HepG2 (cell line): ENCODE data around the gene CD300LG. TPM values are rescaled to one million over a fixed set of nuclear protein-coding genes. Genes with fewer than 3 reads are reported as not detected.

Source experiments
- ATAC-seq: fragments of 200-7000 bp; cut with Tn5 transposase; 3 replicates; pipeline ENCODE4 v1.9.1; 2020; ENCODE audit warnings: mild to moderate bottlenecking, moderate library complexity
- BruUV-seq: library from RNA; stranded (reverse); fragments of 400-500 nt; replicated peaks from 2 replicates; lab custom pipeline; 2021; lab: Mats Ljungman, UMichigan
- CTCF ChIA-PET: fragments of 300-600 bp; formaldehyde crosslinking; extraction: SDS; loops from one replicate; lab custom pipeline; 2021; ENCODE audit warnings: low total read pairs, inconsistent platforms, low intra/inter-chr PET ratio; lab: Yijun Ruan, JAX
- POLR2A ChIA-PET: fragments of 350-600 bp; sonication (Branson Sonifier 250); formaldehyde crosslinking; loops from one replicate; lab custom pipeline; 2020; ENCODE audit warnings: antibody characterized with exemption, inconsistent platforms; lab: Yijun Ruan, JAX
- DNase-seq: peaks from one replicate; pipeline ENCODE4 v3.0.0-alpha.2; 2015; ENCODE audit warnings: low spot score
- FAIRE-seq: peaks from 3 replicates; lab custom pipeline; 2011; peaks lifted over from hg19 to GRCh38; lab: Jason Lieb, UNC
- H2AFZ ChIP-seq: one replicate; pipeline ENCODE4 v1.6.1; 2011; ENCODE audit warnings: low read length, inconsistent platforms
- H3K27ac ChIP-seq: fragments of 300-600 bp; 3 replicates; pipeline ENCODE4 v1.8.0; 2011; ENCODE audit warnings: mixed run types, mild to moderate bottlenecking, mixed read lengths, low read length, inconsistent platforms; ENCODE audit not compliant: insufficient read depth; ENCODE audit errors: extremely low read length
- H3K27me3 ChIP-seq, 2 experiments: fragments of 200-600 bp in 1 of 2; 2 replicates in 1 of 2; 3 replicates in 1 of 2; pipeline versions ENCODE4 v1.6.0 to v1.8.0; 2011; ENCODE audit warnings: low read length in 2 of 2, mild to moderate bottlenecking in 2 of 2, moderate library complexity in 2 of 2, inconsistent platforms in 1 of 2; ENCODE audit not compliant: insufficient read depth in 2 of 2, control insufficient read depth in 1 of 2
- H3K36me3 ChIP-seq, 2 experiments: fragments of 200-600 bp in 1 of 2; replicated peaks in 1 of 2; 2 replicates in 1 of 2; 3 replicates in 1 of 2; pipeline versions ENCODE4 v1.5.1 to v1.8.0; 2011; ENCODE audit warnings: low read length in 2 of 2, inconsistent platforms in 1 of 2; ENCODE audit not compliant: insufficient read depth in 2 of 2, control insufficient read depth in 1 of 2
- H3K4me1 ChIP-seq: 2 replicates; pipeline ENCODE4 v1.5.1; 2012; ENCODE audit warnings: low read length, inconsistent platforms; ENCODE audit not compliant: insufficient read depth
- H3K4me2 ChIP-seq: 2 replicates; pipeline ENCODE4 v1.6.0; 2011; ENCODE audit warnings: low read depth, low read length, inconsistent platforms
- H3K4me3 ChIP-seq, 3 experiments: fragments of 200-600 bp in 1 of 3; sonication (generic), shearing (Covaris generic) in 1 of 3; replicated peaks in 1 of 3; 2 replicates each; pipeline ENCODE4 v1.5.1; 2011 to 2016; ENCODE audit warnings: low read length in 3 of 3, inconsistent platforms in 2 of 3, low read depth in 2 of 3, mild to moderate bottlenecking in 2 of 3, control low read depth in 1 of 3, mixed read lengths in 1 of 3; ENCODE audit not compliant: insufficient read depth in 1 of 3
- H3K79me2 ChIP-seq: one replicate; pipeline ENCODE4 v1.6.1; 2011; ENCODE audit warnings: low read length, inconsistent platforms; ENCODE audit not compliant: insufficient read depth
- H3K9ac ChIP-seq: 2 replicates; pipeline ENCODE4 v1.6.0; 2011; ENCODE audit warnings: mild to moderate bottlenecking, low read depth, low read length, inconsistent platforms; ENCODE audit not compliant: insufficient read depth
- H3K9me3 ChIP-seq: 2 replicates; pipeline ENCODE4 v1.5.1; 2012; ENCODE audit warnings: mild to moderate bottlenecking, low read length
- H4K20me1 ChIP-seq: 2 replicates; pipeline ENCODE4 v1.6.0; 2011; ENCODE audit warnings: inconsistent platforms, mild to moderate bottlenecking, low read length, moderate library complexity; ENCODE audit not compliant: insufficient read depth
- AHDC1 ChIP-seq: sonication (generic); formaldehyde crosslinking; IDR thresholded peaks from 2 replicates; pipeline ENCODE4 v1.5.1; 2020; ENCODE audit warnings: mild to moderate bottlenecking, missing genetic modification reagents, borderline replicate concordance
- FUBP1 ChIP-seq: sonication (generic); formaldehyde crosslinking; IDR thresholded peaks from 2 replicates; pipeline ENCODE4 v1.5.1; 2020; ENCODE audit warnings: missing genetic modification reagents, mild to moderate bottlenecking, borderline replicate concordance
- GLI4 ChIP-seq: sonication (generic); formaldehyde crosslinking; IDR thresholded peaks from 2 replicates; pipeline ENCODE4 v1.5.1; 2020; ENCODE audit warnings: missing genetic modification reagents, mild to moderate bottlenecking, moderate library complexity, borderline replicate concordance
- GPN1 ChIP-seq: sonication (generic); formaldehyde crosslinking; IDR thresholded peaks from 2 replicates; pipeline ENCODE4 v1.5.1; 2020; ENCODE audit warnings: missing genetic modification reagents, borderline replicate concordance
- HOXA7 ChIP-seq: sonication (generic); formaldehyde crosslinking; IDR thresholded peaks from 2 replicates; pipeline ENCODE4 v1.8.1; 2022; ENCODE audit warnings: mild to moderate bottlenecking, missing genetic modification reagents, moderate library complexity
- KDM3A ChIP-seq: IDR thresholded peaks from 2 replicates; pipeline ENCODE4 v1.6.1; 2018; ENCODE audit warnings: low read depth, missing compliant biosample characterization
- NFYC ChIP-seq: IDR thresholded peaks from 2 replicates; pipeline ENCODE4 v1.6.1; 2016; ENCODE audit warnings: missing genetic modification reagents, missing compliant biosample characterization
- RBM39 ChIP-seq: fragments of 200-400 bp; formaldehyde crosslinking; IDR thresholded peaks from one replicate; pipeline ENCODE4 v1.6.1; 2018; ENCODE audit warnings: antibody characterized with exemption, mild to moderate bottlenecking, low read depth, low read length; ENCODE audit not compliant: poor library complexity, severe bottlenecking
- ZBTB3 ChIP-seq: sonication (generic); formaldehyde crosslinking; IDR thresholded peaks from 2 replicates; pipeline ENCODE4 v1.4.0; 2020; ENCODE audit warnings: low read depth, mild to moderate bottlenecking, moderate library complexity, missing genetic modification reagents, borderline replicate concordance
- ZBTB33 ChIP-seq: sonication (generic); formaldehyde crosslinking; IDR thresholded peaks from 2 replicates; pipeline ENCODE4 v1.4.0; 2020; ENCODE audit warnings: missing genetic modification reagents
- ZNF275 ChIP-seq: sonication (generic); formaldehyde crosslinking; IDR thresholded peaks from 2 replicates; pipeline ENCODE4 v1.8.0; 2022; ENCODE audit warnings: missing genetic modification reagents, mild to moderate bottlenecking, inconsistent platforms, borderline replicate concordance
- ZNF530 ChIP-seq: sonication (generic); formaldehyde crosslinking; IDR thresholded peaks from 2 replicates; pipeline ENCODE4 v1.5.0; 2020; ENCODE audit warnings: low read depth, mild to moderate bottlenecking, missing genetic modification reagents
- WGBS: methylation state at CpG from one replicate; pipeline ENCODE4 v1.1.6; 2017; ENCODE audit warnings: low lambda C conversion rate; 5-methylcytosine and 5-hydroxymethylcytosine counted together
- in situ Hi-C: cut with HindIII; loops from 2 replicates; pipeline ENCODE4 v1.10.0; 2017; ENCODE audit warnings: low pct_unique_long_range_greater_than_20kb; ENCODE audit not compliant: extremely low pct_ligation_motif_present
- intact Hi-C: fragments of 100-400 bp; cut with micrococcal nuclease; formaldehyde crosslinking; loops from one replicate; pipeline ENCODE4 v1.10.0; 2022; ENCODE audit not compliant: unreplicated experiment
- polyA plus RNA-seq, 8 experiments: library from polyadenylated mRNA; depleted of rRNA in 3 of 8; stranded (reverse) in 7 of 8; unstranded in 1 of 8; fragments of >200 nt; fragmentation: Illumina TruSeq in 4 of 8; extraction: Trizol in 4 of 8; gene quantifications; 2 replicates each; pipeline versions ENCODE4 v1.2.1 to v1.2.3, GENCODE V29; 2011 to 2016; ENCODE audit warnings: low read depth in 4 of 8, missing spikeins in 1 of 8, mixed read lengths in 1 of 8; ENCODE audit not compliant: insufficient read depth in 1 of 8
- total RNA-seq, 5 experiments: library from RNA; depleted of rRNA; stranded (reverse); fragments of >200 nt; fragmentation: Illumina TruSeq; extraction: Trizol; gene quantifications; 2 replicates each; pipeline ENCODE4 v1.2.3, GENCODE V29; 2016; ENCODE audit warnings: low read depth in 1 of 5

Gene CD300LG
- total and polyA plus RNA-seq, 2 of the 13 experiments (the other 11 are each of a cell fraction or from before 2014, with no cell fraction given), result not detected

GRCh38 chr17:43825567-43825966, 21.4 kb upstream of the CD300LG start:
- in situ Hi-C loops (no loop called here), intact Hi-C loops (no loop called here)
- CTCF ChIA-PET, result no interaction called here
- H3K9me3 ChIP-seq, result no peaks in the 10 kb centered on the region
- WGBS, result 71% methylated on average over 3 of the region's 12 CpGs
- H3K79me2 ChIP-seq, result no peaks in the 10 kb centered on the region
- POLR2A ChIA-PET, result no interaction called here
- DNase-seq, result no peak
- H3K27me3 ChIP-seq, result no peaks in the 10 kb centered on the region
- no TSS peak for BruUV-seq
- FAIRE-seq, result no peak
- no peak overlapping the region for H3K27ac ChIP-seq
- H3K4me2 ChIP-seq, result no peak overlapping the region
- ATAC-seq, result no peak
- no peaks in the 10 kb centered on the region for H4K20me1 ChIP-seq
- no peak overlapping the region for H3K9ac ChIP-seq
- H3K4me3 ChIP-seq, result no peak overlapping the region
- no peaks in the 10 kb centered on the region; a peak in 1 of 5 replicates for H3K36me3 ChIP-seq
- no peak overlapping the region for H2AFZ ChIP-seq
- H3K4me1 ChIP-seq, result no peaks in the 10 kb centered on the region
- TF ChIP-seq ZBTB33 (CRISPR knock-in tag), result no peak
- TF ChIP-seq GPN1 (CRISPR knock-in tag), result no peak
- TF ChIP-seq NFYC (CRISPR knock-in tag), result no peak
- no peak for TF ChIP-seq ZNF530
- no peak for TF ChIP-seq GLI4
- TF ChIP-seq AHDC1, result no peak
- no peak for TF ChIP-seq KDM3A (CRISPR knock-in tag)
- no peak for TF ChIP-seq ZBTB3 (CRISPR knock-in tag)
- TF ChIP-seq RBM39, result no peak
- TF ChIP-seq FUBP1 (CRISPR knock-in tag), result no peak
- TF ChIP-seq ZNF275 (CRISPR knock-in tag), result no peak
- TF ChIP-seq HOXA7 (CRISPR knock-in tag), result no peak
